Endothelial cell of umbilical vein (primary cell): ENCODE results near the gene DNASE1. TPM values are rescaled to one million over a fixed set of nuclear protein-coding genes. Genes with fewer than 3 reads are reported as not detected.

Source experiments
- BruUV-seq: library from RNA; stranded (reverse); fragments of 400-500 nt; replicated peaks from 2 replicates; lab custom pipeline; 2021; lab: Mats Ljungman, UMichigan
- CTCF ChIA-PET: fragments of 300-600, 350-600 bp; sonication (Branson Sonifier 250); formaldehyde crosslinking; loops from one replicate; lab custom pipeline; 2021; ENCODE audit warnings: antibody characterized with exemption, inconsistent platforms; lab: Charles Lee
- POLR2A ChIA-PET: fragments of 300-600, 350-600 bp; sonication (Branson Sonifier 250); formaldehyde crosslinking; loops from one replicate; lab custom pipeline; 2021; ENCODE audit warnings: antibody characterized with exemption, inconsistent platforms; lab: Charles Lee
- DNase-seq: peaks from one replicate; pipeline ENCODE4 v3.0.0-alpha.2; 2011; ENCODE audit warnings: low read depth, low spot score
- FAIRE-seq: peaks from 2 replicates; lab custom pipeline; 2011; peaks lifted over from hg19 to GRCh38; lab: Jason Lieb, UNC
- H2AFZ ChIP-seq: 2 replicates; pipeline ENCODE4 v1.6.0; 2012; ENCODE audit warnings: low read depth, low read length, control low read depth, inconsistent platforms
- H3K27ac ChIP-seq: 2 replicates; pipeline ENCODE4 v1.5.1; 2011; ENCODE audit warnings: low read depth, mild to moderate bottlenecking, control low read depth, low read length, moderate library complexity; ENCODE audit not compliant: insufficient read depth
- H3K27me3 ChIP-seq, 2 experiments: 2 replicates each; pipeline versions ENCODE4 v1.6.0 to v1.6.1; 2011; ENCODE audit warnings: low read length in 2 of 2, mixed read lengths in 1 of 2; ENCODE audit not compliant: control insufficient read depth in 2 of 2, insufficient read depth in 2 of 2
- H3K36me3 ChIP-seq, 2 experiments: 2 replicates in 1 of 2; 3 replicates in 1 of 2; pipeline ENCODE4 v1.5.1; 2011; ENCODE audit warnings: low read length in 2 of 2, mild to moderate bottlenecking in 1 of 2, moderate library complexity in 1 of 2; ENCODE audit not compliant: control insufficient read depth in 2 of 2, insufficient read depth in 2 of 2; ENCODE audit errors: extremely low read depth in 1 of 2
- H3K4me1 ChIP-seq: 3 replicates; pipeline ENCODE4 v1.5.1; 2011; ENCODE audit warnings: mild to moderate bottlenecking, low read length; ENCODE audit not compliant: control insufficient read depth, insufficient read depth; ENCODE audit errors: extremely low read depth
- H3K4me2 ChIP-seq: 2 replicates; pipeline ENCODE4 v1.6.1; 2011; ENCODE audit warnings: low read length, control low read depth, mixed read lengths; ENCODE audit not compliant: insufficient read depth
- H3K4me3 ChIP-seq, 3 experiments: fragments of 200-600 bp in 1 of 3; sonication (generic), shearing (Covaris generic) in 1 of 3; replicated peaks in 1 of 3; 2 replicates each; pipeline ENCODE4 v1.5.1; 2011 to 2016; ENCODE audit warnings: control low read depth in 3 of 3, low read length in 3 of 3, mild to moderate bottlenecking in 2 of 3, inconsistent platforms in 1 of 3, low read depth in 1 of 3, moderate library complexity in 1 of 3; ENCODE audit not compliant: insufficient read depth in 1 of 3
- H3K79me2 ChIP-seq: 2 replicates; pipeline ENCODE4 v1.6.0; 2012; ENCODE audit warnings: low read length, inconsistent platforms; ENCODE audit not compliant: control insufficient read depth, insufficient read depth
- H3K9ac ChIP-seq: replicated peaks from 2 replicates; pipeline ENCODE3; 2011; ENCODE audit warnings: low read length, control low read depth; ENCODE audit not compliant: insufficient read depth; ENCODE audit errors: extremely low read depth
- H3K9me1 ChIP-seq: replicated peaks from 3 replicates; pipeline ENCODE4 v1.6.0; 2011; ENCODE audit warnings: mild to moderate bottlenecking, low read length; ENCODE audit not compliant: control insufficient read depth, insufficient read depth; ENCODE audit errors: extremely low read depth
- H3K9me3 ChIP-seq: replicated peaks from 2 replicates; pipeline ENCODE4 v1.5.1; 2012; ENCODE audit warnings: low read length, inconsistent platforms; ENCODE audit not compliant: control insufficient read depth, insufficient read depth
- H4K20me1 ChIP-seq: replicated peaks from 2 replicates; pipeline ENCODE3; 2011; ENCODE audit warnings: mild to moderate bottlenecking, low read length; ENCODE audit not compliant: control insufficient read depth, insufficient read depth; ENCODE audit errors: extremely low read depth
- CTCF ChIP-seq, 2 donors: IDR thresholded peaks; 1 replicate in 1 of 2; 2 replicates in 1 of 2; pipeline ENCODE4 v1.5.1; 2011; ENCODE audit warnings: low read length in 2 of 2, mild to moderate bottlenecking in 2 of 2, moderate library complexity in 2 of 2, control low read depth in 1 of 2, inconsistent platforms in 1 of 2, low read depth in 1 of 2; ENCODE audit not compliant: insufficient read depth in 1 of 2; ENCODE audit errors: extremely low read depth in 1 of 2
- EZH2 ChIP-seq: IDR thresholded peaks from 2 replicates; pipeline ENCODE4 v1.6.1; 2012; ENCODE audit warnings: borderline replicate concordance, low read depth, mild to moderate bottlenecking, moderate library complexity, low read length, inconsistent platforms; ENCODE audit not compliant: severe bottlenecking
- FOS ChIP-seq: IDR thresholded peaks from 2 replicates; pipeline ENCODE4 v1.6.1; 2011; ENCODE audit warnings: mild to moderate bottlenecking, low read length, moderate library complexity, borderline replicate concordance; ENCODE audit not compliant: insufficient read depth
- GATA2 ChIP-seq: IDR thresholded peaks from 2 replicates; pipeline ENCODE4 v1.7.0; 2011; ENCODE audit warnings: low read depth, mild to moderate bottlenecking, moderate library complexity, mixed read lengths, low read length; ENCODE audit not compliant: insufficient read length, insufficient read depth
- JUN ChIP-seq: IDR thresholded peaks from 2 replicates; pipeline ENCODE4 v1.6.1; 2011; ENCODE audit warnings: borderline replicate concordance, low read depth; ENCODE audit not compliant: insufficient read length, insufficient read depth
- MAX ChIP-seq: IDR thresholded peaks from 2 replicates; pipeline ENCODE4 v1.6.1; 2011; ENCODE audit not compliant: insufficient read depth, insufficient read length
- MYC ChIP-seq: IDR thresholded peaks from one replicate; pipeline ENCODE4 v1.6.1; 2011; ENCODE audit warnings: mild to moderate bottlenecking, low read depth, low read length
- POLR2AphosphoS5 ChIP-seq: IDR thresholded peaks from 2 replicates; pipeline ENCODE4 v1.6.1; 2012; ENCODE audit warnings: low read depth, mild to moderate bottlenecking, control low read depth, low read length, moderate library complexity; ENCODE audit not compliant: insufficient read depth
- dilution Hi-C: fragments of 300-500 bp; cut with MboI; formaldehyde crosslinking; loops from one replicate; pipeline ENCODE4 v1.15.0; 2019; ENCODE audit warnings: low sequenced_read_pairs; ENCODE audit not compliant: extremely low pct_ligation_motif_present
- intact Hi-C: fragments of 100-400 bp; cut with micrococcal nuclease; formaldehyde crosslinking; loops from one replicate; pipeline ENCODE4 v1.10.0; 2022
- polyA plus RNA-seq, 4 experiments: library from polyadenylated mRNA; depleted of rRNA in 3 of 4; stranded (reverse) in 3 of 4; unstranded in 1 of 4; fragments of >200 nt; gene quantifications; 2 replicates each; pipeline versions ENCODE4 v1.2.1 to v1.2.3, GENCODE V29; 2011 to 2012; ENCODE audit warnings: missing spikeins in 1 of 4
- total RNA-seq: library from RNA; stranded (reverse); gene quantifications from 2 replicates; pipeline ENCODE4 v1.2.3, GENCODE V29; 2021

Gene DNASE1
- total and polyA plus RNA-seq, 2 donors (not counting 3 experiments of a cell fraction or from before 2014, with no cell fraction given) = 11.1 to 13.5 TPM

- CTCF ChIA-PET = interaction anchor here (0.9 to 1.4 kb wide), 3 partner anchors 27 to 64 kb away, joined by 3 read pairs; no protein-coding TSS in a partner anchor
- H3K79me2 ChIP-seq = peaks cover 2% of the 10 kb centered on the region
- POLR2A ChIA-PET = no interaction called here
- H3K36me3 ChIP-seq = no peaks in the 10 kb centered on the region
- no peak overlapping the region for H3K4me2 ChIP-seq
- H3K27me3 ChIP-seq = no peaks in the 10 kb centered on the region
- dilution Hi-C loops = no loop called here
- H3K4me1 ChIP-seq = peaks cover 5% of the 10 kb centered on the region
- DNase-seq = peak; percentile 25
- intact Hi-C loops = no loop called here
- TF ChIP-seq JUN = no peak
- no peak for TF ChIP-seq MAX
- no peak for TF ChIP-seq MYC
- no peak for TF ChIP-seq GATA2
- TF ChIP-seq POLR2AphosphoS5 = no peak
- no peak for TF ChIP-seq EZH2
- no peak for TF ChIP-seq FOS
- TF ChIP-seq CTCF (IDR thresholded peaks at IDR 0.05; ENCODE audit: extremely low read depth in 1 of 2, insufficient read depth in 1 of 2, low read depth in 1 of 2, low read length in 2 of 2) = no peak
- no peak for FAIRE-seq
- H3K9me3 ChIP-seq = no peaks in the 10 kb centered on the region
- no peak overlapping the region for H2AFZ ChIP-seq
- BruUV-seq = no TSS peak
- no peak overlapping the region for H3K27ac ChIP-seq
- no peaks in the 10 kb centered on the region for H4K20me1 ChIP-seq
- H3K4me3 ChIP-seq = no peak overlapping the region
- H3K9me1 ChIP-seq = no peaks in the 10 kb centered on the region
- no peak overlapping the region for H3K9ac ChIP-seq
Measured at GRCh38 chr16:3625911-3626732, 28.4 kb upstream of the DNASE1 start.
